Activated naive CD4-positive, alpha-beta T cell treated with anti-CD3 and anti-CD28 coated beads, Interleukin-2, amount 50 U/mL, for 24 hours (primary cell): Measurements from ENCODE around the gene CCDC146.
"Not testable (repeated sequence)": the region's sequence is repeated elsewhere in the genome, so short reads cannot be mapped to it uniquely, and the experiment has no call there.

Experiments
- H3K27ac Mint-ChIP-seq: one replicate; pipeline ENCODE4 v1.8.0; 2021; ENCODE audit warnings: mild to moderate bottlenecking, mixed read lengths
- H3K27me3 Mint-ChIP-seq: one replicate; pipeline ENCODE4 v1.8.0; 2021; ENCODE audit warnings: mixed read lengths
- H3K36me3 Mint-ChIP-seq: one replicate; pipeline ENCODE4 v1.8.0; 2021; ENCODE audit warnings: mixed read lengths
- H3K4me1 Mint-ChIP-seq: one replicate; pipeline ENCODE4 v1.8.0; 2021; ENCODE audit warnings: mixed read lengths
- H3K4me3 Mint-ChIP-seq: one replicate; pipeline ENCODE4 v1.8.0; 2021; ENCODE audit warnings: mild to moderate bottlenecking, mixed read lengths
- H3K9me3 Mint-ChIP-seq: one replicate; pipeline ENCODE4 v1.8.0; 2021; ENCODE audit warnings: mixed read lengths

The CCDC146 gene

GRCh38 chr7:77216181-77216845 lies 93.9 kb downstream of the CCDC146 start:
- no peak overlapping the region for H3K4me3 Mint-ChIP-seq
- H3K27me3 Mint-ChIP-seq, result no peaks in the 10 kb centered on the region
- no peak overlapping the region for H3K27ac Mint-ChIP-seq
- peaks cover 7% of the 10 kb centered on the region for H3K4me1 Mint-ChIP-seq
- peaks cover 12% of the 10 kb centered on the region for H3K36me3 Mint-ChIP-seq
- peaks cover 5% of the 10 kb centered on the region for H3K9me3 Mint-ChIP-seq

DNA sequence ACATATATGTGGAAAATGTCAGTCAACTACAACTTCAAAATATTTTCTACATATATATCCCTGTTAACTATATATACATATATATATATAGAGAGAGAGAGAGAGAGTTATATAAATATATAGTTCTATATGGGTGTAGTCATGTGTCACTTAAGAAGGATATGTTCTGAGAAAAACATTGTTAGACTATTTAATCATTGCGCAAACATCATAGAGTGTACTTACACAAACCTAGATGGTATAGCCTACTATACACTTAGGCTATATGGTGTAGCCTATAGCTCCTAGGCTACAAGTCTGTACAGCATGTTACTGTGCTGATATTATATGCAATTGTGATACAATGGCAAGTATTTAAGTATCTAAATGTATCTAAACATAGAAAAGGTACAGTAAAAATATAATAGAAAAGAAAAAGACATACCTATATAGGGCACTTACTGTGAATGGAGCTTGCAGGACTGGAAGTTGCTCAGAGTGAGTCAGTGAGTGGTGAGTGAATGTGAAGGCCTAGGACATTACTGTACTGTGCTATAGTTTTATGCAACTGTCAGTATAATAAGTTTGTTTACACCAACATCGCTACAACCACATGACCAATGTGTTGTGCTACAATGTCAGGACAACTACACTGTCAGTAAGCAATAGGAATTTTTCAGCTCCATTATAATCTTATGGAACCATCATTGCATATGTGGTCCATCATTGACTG lies 95.2 kb downstream of the CCDC146 start:
- no peak overlapping the region for H3K4me3 Mint-ChIP-seq

GRCh38 chr7:77219701-77220331 lies 97.4 kb downstream of the CCDC146 start:
- H3K27ac Mint-ChIP-seq, H3K27me3 Mint-ChIP-seq, H3K9me3 Mint-ChIP-seq, H3K4me3 Mint-ChIP-seq: not testable (repeated sequence)
- Mint-ChIP-seq H3K4me1 (peaks cover 33% of the 10 kb centered on the region), H3K36me3 (peaks cover 12% of the 10 kb centered on the region)

More for the DNA sequence above, 95.2 kb downstream of the CCDC146 start:
- Mint-ChIP-seq H3K9me3 (peaks cover 5% of the 10 kb centered on the region), H3K4me1 (peaks cover 21% of the 10 kb centered on the region), H3K27me3 (no peaks in the 10 kb centered on the region), H3K27ac (no peak overlapping the region), H3K36me3 (peaks cover 12% of the 10 kb centered on the region)

DNA sequence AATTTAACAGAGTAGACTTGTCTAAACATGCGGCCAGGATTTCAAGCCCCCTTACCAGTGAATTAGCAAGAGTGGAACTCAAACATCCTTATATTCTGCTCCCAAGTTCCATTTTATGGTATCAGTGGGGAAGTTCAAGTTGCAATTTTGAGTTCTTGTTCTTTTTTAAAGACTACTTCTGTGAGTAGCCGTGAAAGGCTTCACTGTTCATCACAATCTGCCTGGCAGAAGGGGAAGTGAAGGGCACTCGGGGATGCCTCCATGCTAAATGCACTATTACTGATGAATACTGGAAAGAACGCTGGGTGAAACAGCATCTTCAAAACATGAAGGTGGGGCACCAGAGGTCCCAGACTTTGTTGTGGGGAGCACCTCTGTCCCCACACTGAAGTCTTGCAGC lies 99.7 kb downstream of the CCDC146 start:
- peaks cover 33% of the 10 kb centered on the region for H3K4me1 Mint-ChIP-seq
- H3K36me3 Mint-ChIP-seq, result peaks cover 14% of the 10 kb centered on the region
- H3K9me3 Mint-ChIP-seq, result peaks cover 5% of the 10 kb centered on the region
- H3K4me3 Mint-ChIP-seq, result no peak overlapping the region
- H3K27me3 Mint-ChIP-seq, result no peaks in the 10 kb centered on the region
- no peak overlapping the region for H3K27ac Mint-ChIP-seq

DNA sequence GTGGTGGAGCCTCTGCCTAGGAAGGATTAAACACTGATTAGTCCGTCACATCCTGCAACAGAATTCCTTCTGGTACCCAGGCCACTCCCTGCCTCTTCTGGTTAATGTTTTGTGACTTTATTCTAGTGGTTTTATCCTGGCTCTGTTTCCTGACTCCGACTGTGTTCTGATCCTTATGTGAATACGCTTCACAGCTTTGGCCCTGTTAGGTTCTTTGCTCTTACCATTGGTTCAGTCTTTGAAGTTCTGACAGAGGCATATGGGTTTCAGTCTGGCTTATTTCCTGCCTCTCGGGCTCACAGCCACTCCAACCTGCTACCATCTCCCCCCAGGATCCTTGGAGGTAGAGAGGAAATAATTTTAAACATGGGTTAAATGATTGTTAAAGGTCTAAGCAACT lies 100.4 kb downstream of the CCDC146 start:
- Mint-ChIP-seq H3K27ac (peak overlapping the region; percentile 41), H3K27me3 (no peaks in the 10 kb centered on the region), H3K4me3 (no peak overlapping the region), H3K9me3 (peaks cover 5% of the 10 kb centered on the region), H3K4me1 (peaks cover 33% of the 10 kb centered on the region), H3K36me3 (peaks cover 14% of the 10 kb centered on the region)

DNA sequence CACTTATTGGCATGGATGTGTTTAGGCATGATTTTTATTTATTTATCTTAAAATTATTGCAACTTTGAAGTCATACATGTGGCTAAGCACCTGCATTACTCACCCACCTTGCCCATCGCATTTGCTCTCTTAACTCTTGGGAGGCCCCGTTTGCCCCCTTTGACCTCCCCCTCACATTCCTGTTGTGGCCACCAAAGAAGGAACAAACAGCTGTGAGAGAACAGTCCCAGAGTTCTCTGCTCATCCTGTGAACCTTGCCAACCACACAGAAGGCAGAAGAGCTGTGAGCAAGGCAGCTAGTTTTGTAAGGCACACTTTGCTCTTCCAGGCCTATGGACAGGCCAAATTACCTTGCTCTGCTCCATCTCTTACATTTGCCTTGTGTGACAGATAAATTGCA lies 100.8 kb downstream of the CCDC146 start:
- Mint-ChIP-seq H3K4me3 (no peak overlapping the region), H3K4me1 (peaks cover 33% of the 10 kb centered on the region), H3K27me3 (no peaks in the 10 kb centered on the region), H3K27ac (peak overlapping the region; percentile 41), H3K9me3 (peaks cover 5% of the 10 kb centered on the region), H3K36me3 (peaks cover 14% of the 10 kb centered on the region)

GRCh38 chr7:77226357-77226839 lies 104.0 kb downstream of the CCDC146 start:
- peaks cover 13% of the 10 kb centered on the region for H3K9me3 Mint-ChIP-seq
- peaks cover 25% of the 10 kb centered on the region for H3K4me1 Mint-ChIP-seq
- no peak overlapping the region for H3K4me3 Mint-ChIP-seq
- H3K27me3 Mint-ChIP-seq, result no peaks in the 10 kb centered on the region
- H3K27ac Mint-ChIP-seq, result no peak overlapping the region
- peaks cover 21% of the 10 kb centered on the region for H3K36me3 Mint-ChIP-seq

GRCh38 chr7:77228795-77229194 lies 106.4 kb downstream of the CCDC146 start:
- peaks cover 16% of the 10 kb centered on the region for H3K9me3 Mint-ChIP-seq
- H3K27ac Mint-ChIP-seq, result not testable (repeated sequence)

GRCh38 chr7:77232467-77232866 lies 110.1 kb downstream of the CCDC146 start:
- Mint-ChIP-seq H3K4me3 (no peak overlapping the region), H3K27ac (no peak overlapping the region), H3K36me3 (peaks cover 30% of the 10 kb centered on the region), H3K9me3 (peaks cover 16% of the 10 kb centered on the region), H3K27me3 (no peaks in the 10 kb centered on the region), H3K4me1 (no peaks in the 10 kb centered on the region)

More at GRCh38 chr7:77228795-77229194, 106.4 kb downstream of the CCDC146 start:
- H3K4me3 Mint-ChIP-seq, H3K4me1 Mint-ChIP-seq, H3K27me3 Mint-ChIP-seq: not testable (repeated sequence)
- H3K36me3 Mint-ChIP-seq, result peaks cover 23% of the 10 kb centered on the region

GRCh38 chr7:77235276-77235675 lies 112.9 kb downstream of the CCDC146 start:
- Mint-ChIP-seq H3K4me3 (no peak overlapping the region), H3K27ac (no peak overlapping the region), H3K4me1 (peaks cover 11% of the 10 kb centered on the region), H3K9me3 (peaks cover 11% of the 10 kb centered on the region), H3K36me3 (peaks cover 22% of the 10 kb centered on the region), H3K27me3 (no peaks in the 10 kb centered on the region)

DNA sequence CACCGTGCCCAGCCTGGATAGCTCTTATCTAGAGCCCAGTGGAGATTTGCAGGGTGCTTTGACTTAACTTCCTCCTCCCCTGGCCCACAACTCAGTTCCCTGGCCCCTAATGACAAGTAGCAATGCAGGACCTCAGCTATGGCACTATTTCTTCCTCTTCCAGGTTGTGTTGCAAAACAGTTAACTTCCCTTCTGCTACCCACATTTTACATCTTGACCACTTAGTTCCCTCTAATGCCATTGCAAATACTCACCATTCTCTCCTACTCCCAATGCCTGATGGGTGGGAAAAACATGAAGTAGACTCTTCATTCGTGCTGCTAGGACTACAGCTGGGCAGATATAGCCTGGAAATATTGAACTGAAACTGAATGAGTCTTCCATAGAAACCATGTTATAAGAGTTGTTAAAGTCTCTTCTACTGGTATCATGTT lies 116.3 kb downstream of the CCDC146 start:
- Mint-ChIP-seq H3K27ac (no peak overlapping the region), H3K4me1 (peaks cover 11% of the 10 kb centered on the region), H3K9me3 (no peaks in the 10 kb centered on the region), H3K36me3 (peaks cover 14% of the 10 kb centered on the region), H3K4me3 (no peak overlapping the region), H3K27me3 (no peaks in the 10 kb centered on the region)

DNA sequence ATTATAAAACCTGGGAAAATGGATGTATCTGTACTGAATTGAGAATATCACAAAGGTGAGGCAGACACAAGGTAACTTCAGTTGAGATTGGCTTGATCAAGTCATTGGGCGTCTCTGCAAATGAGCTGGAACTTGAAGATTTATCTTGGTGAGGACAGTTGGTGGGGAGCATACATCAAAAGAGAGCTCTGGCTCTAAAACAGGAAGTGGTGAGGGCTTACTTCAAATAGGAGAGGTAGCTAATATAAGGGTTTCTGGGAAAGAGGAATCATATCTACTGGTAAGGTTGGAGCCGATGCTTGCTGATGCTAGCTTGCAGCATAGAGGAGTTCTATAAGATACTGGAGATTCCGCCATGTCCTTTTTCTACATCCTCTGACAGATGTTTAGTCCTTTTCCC lies 117.1 kb downstream of the CCDC146 start:
- no peak overlapping the region for H3K27ac Mint-ChIP-seq
- peaks cover 11% of the 10 kb centered on the region for H3K4me1 Mint-ChIP-seq
- H3K4me3 Mint-ChIP-seq, result no peak overlapping the region

GRCh38 chr7:77242068-77242467 lies 119.7 kb downstream of the CCDC146 start:
- Mint-ChIP-seq H3K27me3 (no peaks in the 10 kb centered on the region), H3K4me1 (peaks cover 16% of the 10 kb centered on the region), H3K4me3 (no peak overlapping the region), H3K36me3 (peaks cover 5% of the 10 kb centered on the region), H3K9me3 (no peaks in the 10 kb centered on the region), H3K27ac (no peak overlapping the region)

More for the DNA sequence above, 117.1 kb downstream of the CCDC146 start:
- Mint-ChIP-seq H3K27me3 (no peaks in the 10 kb centered on the region), H3K36me3 (peaks cover 11% of the 10 kb centered on the region), H3K9me3 (no peaks in the 10 kb centered on the region)

DNA sequence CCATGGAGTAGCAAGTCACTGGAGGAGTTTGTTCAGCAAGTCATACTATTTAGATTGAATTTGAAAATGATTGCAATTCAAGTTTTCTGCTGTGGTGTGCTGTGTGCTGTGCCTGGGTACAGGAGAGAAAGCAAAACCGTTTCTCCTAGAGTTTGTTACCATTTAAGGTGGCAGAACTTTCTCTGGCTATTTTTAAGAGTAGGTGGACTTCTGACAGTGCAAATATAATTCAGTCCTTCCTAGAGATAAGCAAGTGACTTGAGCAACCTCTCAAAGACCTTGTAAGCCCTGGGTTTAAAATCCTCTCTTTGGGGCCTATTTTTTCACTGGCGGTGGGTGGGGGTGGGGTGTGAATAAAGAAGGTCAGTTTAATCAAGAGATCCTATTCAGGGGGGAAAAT lies 120.1 kb downstream of the CCDC146 start:
- no peak overlapping the region for H3K27ac Mint-ChIP-seq
- H3K9me3 Mint-ChIP-seq, result no peaks in the 10 kb centered on the region
- peaks cover 16% of the 10 kb centered on the region for H3K4me1 Mint-ChIP-seq
- no peak overlapping the region for H3K4me3 Mint-ChIP-seq
- no peaks in the 10 kb centered on the region for H3K27me3 Mint-ChIP-seq
- peaks cover 5% of the 10 kb centered on the region for H3K36me3 Mint-ChIP-seq

DNA sequence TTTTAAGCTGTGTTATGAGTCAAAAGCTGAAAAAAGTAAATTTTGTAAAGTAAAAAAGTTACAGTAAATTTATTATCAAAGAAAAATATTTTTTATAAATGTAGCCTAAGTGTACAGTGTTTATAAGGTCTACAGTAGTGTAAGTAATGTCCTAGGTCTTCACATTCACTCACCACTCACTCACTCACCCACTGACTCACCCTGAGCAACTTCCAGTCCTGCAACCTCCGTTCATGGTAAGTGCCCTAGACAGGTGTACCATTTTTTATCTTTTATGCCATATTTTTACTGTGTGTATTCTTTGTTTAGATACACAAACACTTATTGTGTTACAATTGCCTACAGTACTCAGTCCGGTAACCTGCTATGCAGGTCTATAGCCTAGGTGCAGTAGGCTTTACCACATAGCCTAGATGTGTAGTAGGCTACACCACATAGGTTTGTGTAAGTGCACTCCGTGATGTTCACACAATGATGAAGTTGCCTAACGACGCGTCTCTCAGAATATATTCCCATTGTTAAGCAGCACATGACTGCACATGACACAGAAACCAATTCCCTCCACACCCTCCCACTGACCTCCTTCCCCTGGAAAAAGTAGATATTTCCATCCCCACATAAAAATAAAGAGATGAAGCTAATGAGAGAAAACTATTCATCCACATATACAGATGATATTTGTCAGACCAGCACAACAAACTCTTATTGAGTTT lies 122.0 kb downstream of the CCDC146 start:
- Mint-ChIP-seq H3K4me3 (no peak overlapping the region), H3K27ac (no peak overlapping the region), H3K36me3 (peaks cover 3% of the 10 kb centered on the region), H3K9me3 (no peaks in the 10 kb centered on the region), H3K4me1 (peaks cover 9% of the 10 kb centered on the region), H3K27me3 (no peaks in the 10 kb centered on the region)
